GM12878 (cell line): ENCODE results near the gene AMMECR1. TPM values are rescaled to one million over a fixed set of nuclear protein-coding genes. Genes with fewer than 3 reads are reported as not detected.
A peak's percentile ranks its signal among the peaks of the same experiment; 100 is the strongest.

Source experiments
- BCL11A ChIP-seq: IDR thresholded peaks from 2 replicates; pipeline ENCODE4 v1.6.1; 2011; ENCODE audit warnings: low read depth, low read length
- BMI1 ChIP-seq: fragments of 450-650 bp; IDR thresholded peaks from 2 replicates; pipeline ENCODE4 v1.6.1; 2016; ENCODE audit warnings: mild to moderate bottlenecking, moderate library complexity, borderline replicate concordance
- BRCA1 ChIP-seq: IDR thresholded peaks from 2 replicates; pipeline ENCODE4 v1.6.1; 2011; ENCODE audit warnings: low read depth, low read length, improper control_type of control experiment
- EGR1 ChIP-seq, 2 experiments: IDR thresholded peaks; 1 replicate in 1 of 2; 2 replicates in 1 of 2; pipeline ENCODE4 v1.6.1; 2011 to 2012; ENCODE audit warnings: low read depth in 2 of 2, low read length in 2 of 2, borderline replicate concordance in 1 of 2, mild to moderate bottlenecking in 1 of 2, moderate library complexity in 1 of 2
- EP300 ChIP-seq, 2 experiments: fragments of 150-350 bp in 1 of 2; IDR thresholded peaks; 2 replicates each; pipeline ENCODE4 v1.6.1; 2011 to 2012; ENCODE audit warnings: low read depth in 2 of 2, low read length in 2 of 2, borderline replicate concordance in 1 of 2, improper control_type of control experiment in 1 of 2, inconsistent platforms in 1 of 2; ENCODE audit not compliant: control insufficient read depth in 1 of 2
- MTA3 ChIP-seq: IDR thresholded peaks from 2 replicates; pipeline ENCODE4 v1.6.1; 2012; ENCODE audit warnings: low read length, inconsistent platforms, borderline replicate concordance
- NR2C1 ChIP-seq: fragments of 450-650 bp; IDR thresholded peaks from 2 replicates; pipeline ENCODE4 v1.6.1; 2017; ENCODE audit warnings: antibody characterized with exemption, mild to moderate bottlenecking, moderate library complexity
- PML ChIP-seq: IDR thresholded peaks from 2 replicates; pipeline ENCODE4 v1.6.1; 2012; ENCODE audit warnings: low read length, inconsistent platforms
- POLR2AphosphoS5 ChIP-seq: IDR thresholded peaks from 2 replicates; pipeline ENCODE4 v1.6.1; 2011; ENCODE audit warnings: mild to moderate bottlenecking, low read length, inconsistent platforms
- POU2F2 ChIP-seq: IDR thresholded peaks from 3 replicates; pipeline ENCODE4 v1.6.1; 2011; ENCODE audit warnings: low read depth, mild to moderate bottlenecking, low read length, borderline replicate concordance
- RFX5 ChIP-seq: IDR thresholded peaks from 2 replicates; pipeline ENCODE4 v1.6.1; 2011; ENCODE audit warnings: low read depth, low read length, improper control_type of control experiment
- ZNF274 ChIP-seq: IDR thresholded peaks from one replicate; pipeline ENCODE4 v1.8.0; 2011; ENCODE audit not compliant: insufficient read length, insufficient read depth
- polyA plus RNA-seq, 11 experiments: library from polyadenylated mRNA; depleted of rRNA in 4 of 11; unstranded in 6 of 11; stranded (reverse) in 5 of 11; fragments of >200 nt; fragmentation: Nextera tagmentation in 4 of 11; fragmentation: Illumina TruSeq in 1 of 11; extraction: Ambion mirVana in 4 of 11; extraction: Trizol in 1 of 11; gene quantifications; 1 replicate in 1 of 11; 2 replicates in 10 of 11; pipeline versions ENCODE4 v1.2.1 to v1.2.3, GENCODE V29; 2011 to 2016; ENCODE audit warnings: inconsistent platforms in 2 of 11, missing spikeins in 2 of 11, low read depth in 1 of 11
- total RNA-seq, 4 experiments: library from RNA; depleted of rRNA in 3 of 4; stranded (reverse); fragments of >200 nt in 3 of 4; fragmentation: Illumina TruSeq in 1 of 4; extraction: Trizol in 1 of 4; gene quantifications; 2 replicates each; pipeline versions ENCODE4 v1.2.1 to v1.2.3, GENCODE V29; 2013 to 2021
- TF ChIP-seq, protein P1 (sequence below): fragments of 450-650 bp; formaldehyde crosslinking; IDR thresholded peaks from 2 replicates; pipeline ENCODE4 v1.5.0; 2022; ENCODE audit warnings: mild to moderate bottlenecking, missing genetic modification characterization
- TF ChIP-seq, protein P2 (sequence below): IDR thresholded peaks from 2 replicates; pipeline ENCODE4 v1.6.1; 2012; ENCODE audit warnings: mild to moderate bottlenecking, low read depth, low read length
- TF ChIP-seq, protein P3 (sequence below): IDR thresholded peaks from 2 replicates; pipeline ENCODE4 v1.6.1; 2011; ENCODE audit warnings: mild to moderate bottlenecking, low read depth, low read length, moderate library complexity; ENCODE audit not compliant: insufficient replicate concordance
- TF ChIP-seq, protein P4 (sequence below): IDR thresholded peaks from 2 replicates; pipeline ENCODE4 v1.6.1; 2011; ENCODE audit warnings: borderline replicate concordance, low read depth, mild to moderate bottlenecking, moderate library complexity, mixed read lengths, low read length; ENCODE audit not compliant: insufficient read depth; ENCODE audit errors: extremely low read length
- TF ChIP-seq, protein P5 (sequence below): fragments of 450-650 bp; IDR thresholded peaks from 2 replicates; pipeline ENCODE4 v1.6.1; 2017; ENCODE audit warnings: mild to moderate bottlenecking

The AMMECR1 gene
- total and polyA plus RNA-seq, 10 of the 15 experiments (the other 5 are each of a cell fraction or from before 2014, with no cell fraction given), result 4.9 to 25.6 (median 10.7) TPM

DNA sequence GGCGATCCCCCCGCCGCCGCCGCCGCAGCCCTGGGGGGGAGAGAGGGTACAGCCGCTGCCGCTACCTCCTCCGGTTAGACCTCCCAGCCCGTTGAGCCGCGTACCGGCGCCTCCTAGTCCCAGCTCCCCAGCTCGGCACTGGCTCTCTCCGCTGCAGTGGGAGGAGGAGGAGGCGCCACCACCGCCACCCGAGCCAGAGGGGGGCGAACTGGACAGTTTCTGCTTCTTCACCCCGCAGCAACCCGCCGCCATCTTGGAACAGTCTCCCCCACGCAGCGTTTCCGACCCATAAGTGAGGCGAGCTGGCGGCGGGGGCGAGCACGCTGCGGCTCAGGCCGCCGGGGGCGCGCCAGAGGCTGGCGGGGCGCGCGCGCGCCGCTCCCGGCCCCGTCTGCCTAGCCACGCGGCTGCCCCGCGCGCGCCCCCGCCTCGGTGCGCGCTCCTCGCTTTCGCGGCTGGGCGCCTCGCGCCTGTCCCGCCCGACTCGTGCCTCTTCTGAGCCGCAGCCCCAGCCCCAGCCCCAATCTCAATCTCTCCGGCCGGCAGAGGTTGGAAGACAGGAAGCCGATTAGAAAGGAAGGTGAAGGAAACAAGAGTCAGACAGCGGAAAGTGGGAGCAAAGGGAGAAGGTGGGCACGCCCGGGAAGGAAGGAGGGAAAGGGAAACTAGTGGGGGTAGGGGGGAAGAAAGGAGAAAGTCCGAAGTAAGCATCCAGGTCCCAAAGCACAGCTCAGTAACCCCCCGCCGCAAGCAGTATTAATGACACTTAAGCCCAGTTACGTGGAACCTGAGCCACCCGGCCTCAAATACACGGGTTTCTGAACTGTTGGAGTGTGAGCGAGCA is at the start of gene AMMECR1 (continued):
- TF ChIP-seq, protein P1, sequence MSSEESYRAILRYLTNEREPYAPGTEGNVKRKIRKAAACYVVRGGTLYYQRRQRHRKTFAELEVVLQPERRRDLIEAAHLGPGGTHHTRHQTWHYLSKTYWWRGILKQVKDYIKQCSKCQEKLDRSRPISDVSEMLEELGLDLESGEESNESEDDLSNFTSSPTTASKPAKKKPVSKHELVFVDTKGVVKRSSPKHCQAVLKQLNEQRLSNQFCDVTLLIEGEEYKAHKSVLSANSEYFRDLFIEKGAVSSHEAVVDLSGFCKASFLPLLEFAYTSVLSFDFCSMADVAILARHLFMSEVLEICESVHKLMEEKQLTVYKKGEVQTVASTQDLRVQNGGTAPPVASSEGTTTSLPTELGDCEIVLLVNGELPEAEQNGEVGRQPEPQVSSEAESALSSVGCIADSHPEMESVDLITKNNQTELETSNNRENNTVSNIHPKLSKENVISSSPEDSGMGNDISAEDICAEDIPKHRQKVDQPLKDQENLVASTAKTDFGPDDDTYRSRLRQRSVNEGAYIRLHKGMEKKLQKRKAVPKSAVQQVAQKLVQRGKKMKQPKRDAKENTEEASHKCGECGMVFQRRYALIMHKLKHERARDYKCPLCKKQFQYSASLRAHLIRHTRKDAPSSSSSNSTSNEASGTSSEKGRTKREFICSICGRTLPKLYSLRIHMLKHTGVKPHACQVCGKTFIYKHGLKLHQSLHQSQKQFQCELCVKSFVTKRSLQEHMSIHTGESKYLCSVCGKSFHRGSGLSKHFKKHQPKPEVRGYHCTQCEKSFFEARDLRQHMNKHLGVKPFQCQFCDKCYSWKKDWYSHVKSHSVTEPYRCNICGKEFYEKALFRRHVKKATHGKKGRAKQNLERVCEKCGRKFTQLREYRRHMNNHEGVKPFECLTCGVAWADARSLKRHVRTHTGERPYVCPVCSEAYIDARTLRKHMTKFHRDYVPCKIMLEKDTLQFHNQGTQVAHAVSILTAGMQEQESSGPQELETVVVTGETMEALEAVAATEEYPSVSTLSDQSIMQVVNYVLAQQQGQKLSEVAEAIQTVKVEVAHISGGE, result 0 out of 2 replicates have a peak, but pooled peaks have one; percentile 12
- TF ChIP-seq POLR2AphosphoS5 (peak; percentile 60; the same call in 1 of the 2 replicates), RFX5 (0 out of 2 replicates have a peak, but pooled peaks have one; percentile 9), MTA3 (no peak), EGR1 (IDR thresholded peaks at IDR 0.05; ENCODE audit: borderline replicate concordance in 1 of 2, low read depth in 2 of 2, low read length in 2 of 2) (peak in 1 of 2 experiments; percentile 43; a peak in 1 of 3 replicates), BRCA1 (no peak), PML (peak; percentile 37; the same call in 1 of the 2 replicates), ZNF274 (no peak), NR2C1 (no peak), EP300 (IDR thresholded peaks at IDR 0.05; ENCODE audit: borderline replicate concordance in 1 of 2, control insufficient read depth in 1 of 2, low read depth in 2 of 2, low read length in 2 of 2) (no peak), BMI1 (no peak), BCL11A (no peak), POU2F2 (no peak)
- TF ChIP-seq, protein P2, sequence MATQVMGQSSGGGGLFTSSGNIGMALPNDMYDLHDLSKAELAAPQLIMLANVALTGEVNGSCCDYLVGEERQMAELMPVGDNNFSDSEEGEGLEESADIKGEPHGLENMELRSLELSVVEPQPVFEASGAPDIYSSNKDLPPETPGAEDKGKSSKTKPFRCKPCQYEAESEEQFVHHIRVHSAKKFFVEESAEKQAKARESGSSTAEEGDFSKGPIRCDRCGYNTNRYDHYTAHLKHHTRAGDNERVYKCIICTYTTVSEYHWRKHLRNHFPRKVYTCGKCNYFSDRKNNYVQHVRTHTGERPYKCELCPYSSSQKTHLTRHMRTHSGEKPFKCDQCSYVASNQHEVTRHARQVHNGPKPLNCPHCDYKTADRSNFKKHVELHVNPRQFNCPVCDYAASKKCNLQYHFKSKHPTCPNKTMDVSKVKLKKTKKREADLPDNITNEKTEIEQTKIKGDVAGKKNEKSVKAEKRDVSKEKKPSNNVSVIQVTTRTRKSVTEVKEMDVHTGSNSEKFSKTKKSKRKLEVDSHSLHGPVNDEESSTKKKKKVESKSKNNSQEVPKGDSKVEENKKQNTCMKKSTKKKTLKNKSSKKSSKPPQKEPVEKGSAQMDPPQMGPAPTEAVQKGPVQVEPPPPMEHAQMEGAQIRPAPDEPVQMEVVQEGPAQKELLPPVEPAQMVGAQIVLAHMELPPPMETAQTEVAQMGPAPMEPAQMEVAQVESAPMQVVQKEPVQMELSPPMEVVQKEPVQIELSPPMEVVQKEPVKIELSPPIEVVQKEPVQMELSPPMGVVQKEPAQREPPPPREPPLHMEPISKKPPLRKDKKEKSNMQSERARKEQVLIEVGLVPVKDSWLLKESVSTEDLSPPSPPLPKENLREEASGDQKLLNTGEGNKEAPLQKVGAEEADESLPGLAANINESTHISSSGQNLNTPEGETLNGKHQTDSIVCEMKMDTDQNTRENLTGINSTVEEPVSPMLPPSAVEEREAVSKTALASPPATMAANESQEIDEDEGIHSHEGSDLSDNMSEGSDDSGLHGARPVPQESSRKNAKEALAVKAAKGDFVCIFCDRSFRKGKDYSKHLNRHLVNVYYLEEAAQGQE, result no peak
- TF ChIP-seq, protein P3, sequence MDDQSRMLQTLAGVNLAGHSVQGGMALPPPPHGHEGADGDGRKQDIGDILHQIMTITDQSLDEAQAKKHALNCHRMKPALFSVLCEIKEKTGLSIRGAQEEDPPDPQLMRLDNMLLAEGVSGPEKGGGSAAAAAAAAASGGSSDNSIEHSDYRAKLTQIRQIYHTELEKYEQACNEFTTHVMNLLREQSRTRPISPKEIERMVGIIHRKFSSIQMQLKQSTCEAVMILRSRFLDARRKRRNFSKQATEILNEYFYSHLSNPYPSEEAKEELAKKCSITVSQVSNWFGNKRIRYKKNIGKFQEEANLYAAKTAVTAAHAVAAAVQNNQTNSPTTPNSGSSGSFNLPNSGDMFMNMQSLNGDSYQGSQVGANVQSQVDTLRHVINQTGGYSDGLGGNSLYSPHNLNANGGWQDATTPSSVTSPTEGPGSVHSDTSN, result no peak
- TF ChIP-seq, protein P4, sequence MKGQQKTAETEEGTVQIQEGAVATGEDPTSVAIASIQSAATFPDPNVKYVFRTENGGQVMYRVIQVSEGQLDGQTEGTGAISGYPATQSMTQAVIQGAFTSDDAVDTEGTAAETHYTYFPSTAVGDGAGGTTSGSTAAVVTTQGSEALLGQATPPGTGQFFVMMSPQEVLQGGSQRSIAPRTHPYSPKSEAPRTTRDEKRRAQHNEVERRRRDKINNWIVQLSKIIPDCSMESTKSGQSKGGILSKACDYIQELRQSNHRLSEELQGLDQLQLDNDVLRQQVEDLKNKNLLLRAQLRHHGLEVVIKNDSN, result no peak
- TF ChIP-seq, protein P5, sequence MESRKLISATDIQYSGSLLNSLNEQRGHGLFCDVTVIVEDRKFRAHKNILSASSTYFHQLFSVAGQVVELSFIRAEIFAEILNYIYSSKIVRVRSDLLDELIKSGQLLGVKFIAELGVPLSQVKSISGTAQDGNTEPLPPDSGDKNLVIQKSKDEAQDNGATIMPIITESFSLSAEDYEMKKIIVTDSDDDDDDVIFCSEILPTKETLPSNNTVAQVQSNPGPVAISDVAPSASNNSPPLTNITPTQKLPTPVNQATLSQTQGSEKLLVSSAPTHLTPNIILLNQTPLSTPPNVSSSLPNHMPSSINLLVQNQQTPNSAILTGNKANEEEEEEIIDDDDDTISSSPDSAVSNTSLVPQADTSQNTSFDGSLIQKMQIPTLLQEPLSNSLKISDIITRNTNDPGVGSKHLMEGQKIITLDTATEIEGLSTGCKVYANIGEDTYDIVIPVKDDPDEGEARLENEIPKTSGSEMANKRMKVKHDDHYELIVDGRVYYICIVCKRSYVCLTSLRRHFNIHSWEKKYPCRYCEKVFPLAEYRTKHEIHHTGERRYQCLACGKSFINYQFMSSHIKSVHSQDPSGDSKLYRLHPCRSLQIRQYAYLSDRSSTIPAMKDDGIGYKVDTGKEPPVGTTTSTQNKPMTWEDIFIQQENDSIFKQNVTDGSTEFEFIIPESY, result no peak
